Ishikawa (cell line): ENCODE results near the gene LSM10.

ENCODE experiments used
- CREB1 ChIP-seq: IDR thresholded peaks from 2 replicates; pipeline ENCODE4 v1.6.1; 2012; ENCODE audit warnings: low read depth
- RAD21 ChIP-seq: IDR thresholded peaks from 2 replicates; pipeline ENCODE4 v1.6.1; 2012; ENCODE audit warnings: low read depth
- TAF1 ChIP-seq: IDR thresholded peaks from 2 replicates; pipeline ENCODE4 v1.6.1; 2012; ENCODE audit warnings: low read depth, mild to moderate bottlenecking
- TCF12 ChIP-seq: IDR thresholded peaks from 2 replicates; pipeline ENCODE4 v1.6.1; 2012; ENCODE audit warnings: low read depth
- TEAD4 ChIP-seq: IDR thresholded peaks from 2 replicates; pipeline ENCODE4 v1.6.1; 2012
- YY1 ChIP-seq: IDR thresholded peaks from 2 replicates; pipeline ENCODE4 v1.6.1; 2012; ENCODE audit warnings: low read depth
- TF ChIP-seq, protein P1 (sequence below): IDR thresholded peaks from 2 replicates; pipeline ENCODE4 v1.6.1; 2012

DNA sequence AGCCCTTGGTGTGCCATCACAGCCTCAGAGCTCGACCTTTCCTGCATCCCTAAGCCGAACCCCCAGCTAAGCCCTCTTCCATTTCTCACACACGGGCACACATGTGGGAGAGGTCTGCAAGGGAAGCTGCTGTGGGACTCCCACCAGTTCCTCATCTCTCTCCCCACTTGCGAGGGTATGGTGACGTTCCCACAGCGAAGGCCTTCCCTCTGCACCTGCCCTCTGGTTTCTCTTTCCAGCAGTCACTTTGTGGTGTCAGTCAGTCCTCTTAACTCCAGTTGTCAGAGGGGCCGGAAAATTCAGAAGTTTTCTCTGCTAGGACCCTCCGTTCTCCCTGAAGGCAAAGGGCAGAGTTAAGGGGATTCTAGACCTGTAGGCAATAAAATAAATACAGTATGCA is 6.4 kb downstream of the LSM10 start:
- TF ChIP-seq TAF1 (no peak), TCF12 (no peak), CREB1 (no peak), YY1 (no peak), RAD21 (no peak), TEAD4 (no peak)
- TF ChIP-seq, protein P1, sequence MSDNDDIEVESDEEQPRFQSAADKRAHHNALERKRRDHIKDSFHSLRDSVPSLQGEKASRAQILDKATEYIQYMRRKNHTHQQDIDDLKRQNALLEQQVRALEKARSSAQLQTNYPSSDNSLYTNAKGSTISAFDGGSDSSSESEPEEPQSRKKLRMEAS = no peak
